AG09319 (cell line): ENCODE results near the gene UBAP2.

Experiments used
- DNase-seq: peaks from one replicate; pipeline ENCODE4 v3.0.0-alpha.2; 2010; ENCODE audit warnings: low read depth; ENCODE audit errors: extremely low read depth
- CTCF ChIP-seq: IDR thresholded peaks from 2 replicates; pipeline ENCODE4 v1.5.1; 2011; ENCODE audit warnings: low read depth, mild to moderate bottlenecking, inconsistent platforms, low read length, moderate library complexity

The UBAP2 gene

GRCh38 chr9:34001951-34002350 is 46.7 kb downstream of the UBAP2 start:
- DNase-seq = no peak
- no peak for TF ChIP-seq CTCF

GRCh38 chr9:34001298-34001697 is 47.4 kb downstream of the UBAP2 start:
- TF ChIP-seq CTCF = no peak
- DNase-seq = no peak

- no peak for TF ChIP-seq CTCF
- no peak for DNase-seq
Measured at GRCh38 chr9:33995449-33995848, 53.2 kb downstream of the UBAP2 start.

GRCh38 chr9:33993104-33993503 is 55.6 kb downstream of the UBAP2 start:
- TF ChIP-seq CTCF = no peak
- DNase-seq = no peak

- no peak for DNase-seq
- no peak for TF ChIP-seq CTCF
Measured at GRCh38 chr9:33992632-33993031, 56.1 kb downstream of the UBAP2 start.

GRCh38 chr9:33988219-33988890 is 60.3 kb downstream of the UBAP2 start:
- TF ChIP-seq CTCF = no peak
- DNase-seq = no peak

- DNase-seq = no peak
- no peak for TF ChIP-seq CTCF
Measured at GRCh38 chr9:33976414-33976813, 72.3 kb downstream of the UBAP2 start.
